OCI-M2 (cell line): ENCODE results near the gene NTRK3.

Experiments
- DNase-seq: peaks from one replicate; lab custom pipeline; 2025; ENCODE audit not compliant: unreplicated experiment; lab: John Stamatoyannopoulos, UW

The NTRK3 gene

DNA sequence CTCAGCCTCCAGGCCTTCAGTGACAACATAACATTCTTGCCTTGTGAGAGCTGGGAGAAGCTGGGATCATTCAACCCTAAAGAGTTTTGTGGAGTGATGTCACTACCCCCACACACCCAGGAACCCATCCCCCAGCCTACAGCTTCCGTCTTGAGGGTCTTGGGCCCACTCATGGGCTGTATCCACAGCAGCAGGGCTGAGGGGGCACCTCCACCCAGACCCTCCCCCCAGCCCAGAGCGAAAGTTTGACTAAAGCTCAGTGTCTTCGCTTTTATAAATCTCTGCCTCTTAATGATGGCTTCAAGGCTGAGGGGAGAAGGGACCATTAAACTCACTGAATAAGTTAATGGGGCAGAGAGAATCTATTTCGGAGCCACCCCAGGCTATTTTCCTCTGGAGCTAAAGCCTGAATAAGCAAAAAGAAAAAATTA, 23.8 kb downstream of the NTRK3 start:
- no peak for DNase-seq

DNA sequence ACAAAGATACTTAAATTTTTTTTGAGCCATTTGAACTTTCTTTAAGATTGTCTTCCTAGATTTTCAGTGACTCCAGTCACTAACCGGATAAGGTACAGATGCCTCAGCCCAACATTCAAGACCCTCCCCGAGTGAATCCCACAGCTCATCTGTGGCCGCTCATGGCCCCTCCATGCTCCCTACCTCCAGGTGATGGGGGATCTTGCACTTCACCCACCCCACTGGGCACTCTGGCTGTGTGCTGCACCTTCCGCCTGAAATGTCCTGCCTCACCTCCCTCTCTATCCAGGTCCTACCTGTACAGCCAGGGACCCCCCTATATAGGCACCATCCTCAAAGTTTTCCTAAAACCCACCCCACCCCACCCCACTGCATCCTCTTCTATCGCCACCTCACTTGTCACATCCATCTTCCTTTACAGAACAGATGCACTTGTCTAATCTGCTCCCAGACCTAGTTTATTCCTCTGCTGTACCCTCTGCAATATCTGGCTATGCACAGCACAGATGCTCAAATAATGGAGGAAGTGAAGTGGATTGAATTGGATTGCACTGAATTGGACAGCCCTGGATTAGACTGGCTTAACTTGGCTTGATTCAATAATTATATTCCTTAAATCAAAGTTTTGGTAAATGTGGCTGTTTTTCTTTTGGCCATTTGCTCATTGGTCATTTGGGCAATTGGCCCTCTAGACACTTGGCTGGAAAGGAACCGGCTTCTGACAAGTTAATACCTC, 24.5 kb downstream of the NTRK3 start:
- no peak for DNase-seq

DNA sequence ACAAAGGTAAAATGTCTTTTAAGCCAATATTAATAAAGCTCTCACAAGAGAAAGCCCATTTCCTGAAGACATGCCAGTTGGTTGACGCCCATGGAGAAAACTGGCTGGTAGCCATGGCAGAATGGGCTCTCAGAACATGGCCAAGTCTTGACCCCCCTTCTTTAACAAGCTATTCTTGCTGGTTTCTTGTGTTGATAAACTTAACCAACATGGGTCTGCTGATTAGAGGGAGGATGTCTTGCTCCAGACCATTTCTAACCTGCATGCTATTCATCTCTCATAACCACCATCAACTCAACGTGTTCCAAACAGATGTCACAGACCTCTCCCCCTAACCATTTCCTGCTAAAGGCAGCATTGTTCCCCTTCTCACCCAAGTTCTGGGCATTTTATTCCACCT, 25.7 kb downstream of the NTRK3 start:
- DNase-seq = no peak

DNA sequence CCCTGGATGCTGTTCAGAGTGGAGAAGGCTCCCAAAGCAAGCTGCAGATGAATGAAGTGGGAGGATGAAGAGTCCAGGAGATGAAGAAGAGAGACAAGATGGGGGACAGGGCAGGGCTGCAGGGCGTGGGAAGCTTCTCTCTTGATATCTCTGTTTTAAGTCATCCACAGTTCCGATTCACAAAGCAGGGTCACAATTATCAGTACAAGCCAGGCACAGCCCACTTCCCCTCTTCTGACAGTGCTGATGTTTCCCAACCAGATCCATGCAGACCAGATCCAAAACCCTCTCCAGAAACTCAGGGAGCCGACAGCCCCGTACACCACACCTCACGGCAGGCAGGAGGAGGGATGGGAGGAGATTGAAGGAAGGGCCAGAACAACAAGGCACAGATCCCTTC, 31.1 kb downstream of the NTRK3 start:
- DNase-seq = no peak

- DNase-seq = no peak
These were observed 33.5 kb downstream of the NTRK3 start for GRCh38 chr15:88223084-88223483.

DNA sequence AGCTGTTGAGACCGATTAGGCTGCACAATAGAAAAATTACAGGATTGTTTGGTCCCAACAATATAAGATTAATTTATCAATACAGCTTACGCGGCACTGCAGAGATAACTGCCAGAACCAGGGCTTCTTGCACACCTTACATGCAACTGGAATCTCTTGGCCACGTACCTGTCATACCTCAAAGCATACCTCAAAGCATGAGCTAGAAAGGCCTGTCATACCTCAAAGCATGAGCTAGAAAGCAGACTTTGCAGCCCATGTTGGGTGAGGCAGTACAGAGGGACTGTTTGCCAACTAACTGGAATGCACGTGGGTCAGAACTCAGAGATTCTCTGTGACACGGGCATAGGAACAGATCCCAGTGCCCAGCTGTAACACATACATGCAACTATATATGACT, 34.7 kb downstream of the NTRK3 start:
- DNase-seq = no peak

- DNase-seq = no peak
These were observed 35.9 kb downstream of the NTRK3 start for GRCh38 chr15:88220443-88221335.

DNA sequence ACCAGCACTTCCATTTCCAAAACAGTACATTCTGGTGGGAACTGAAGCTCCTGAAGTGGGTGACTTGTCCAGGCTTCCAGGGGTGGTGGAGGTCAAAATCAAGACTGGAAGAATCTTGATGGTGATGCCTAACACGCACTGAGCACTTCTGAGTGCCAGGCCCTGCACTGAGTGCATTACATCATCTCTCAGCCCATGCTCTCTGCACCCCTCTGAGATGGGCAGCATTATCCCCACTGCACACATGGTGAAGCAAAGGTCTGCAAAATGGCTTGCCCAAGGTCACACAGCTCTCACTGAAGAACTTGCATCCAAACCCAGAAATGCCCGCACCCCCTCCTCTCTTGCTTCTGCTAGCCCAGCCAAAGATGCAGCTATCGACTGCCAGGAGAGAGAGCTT, 36.9 kb downstream of the NTRK3 start:
- DNase-seq = no peak

GRCh38 chr15:88218557-88219221, 37.9 kb downstream of the NTRK3 start:
- DNase-seq = no peak

DNA sequence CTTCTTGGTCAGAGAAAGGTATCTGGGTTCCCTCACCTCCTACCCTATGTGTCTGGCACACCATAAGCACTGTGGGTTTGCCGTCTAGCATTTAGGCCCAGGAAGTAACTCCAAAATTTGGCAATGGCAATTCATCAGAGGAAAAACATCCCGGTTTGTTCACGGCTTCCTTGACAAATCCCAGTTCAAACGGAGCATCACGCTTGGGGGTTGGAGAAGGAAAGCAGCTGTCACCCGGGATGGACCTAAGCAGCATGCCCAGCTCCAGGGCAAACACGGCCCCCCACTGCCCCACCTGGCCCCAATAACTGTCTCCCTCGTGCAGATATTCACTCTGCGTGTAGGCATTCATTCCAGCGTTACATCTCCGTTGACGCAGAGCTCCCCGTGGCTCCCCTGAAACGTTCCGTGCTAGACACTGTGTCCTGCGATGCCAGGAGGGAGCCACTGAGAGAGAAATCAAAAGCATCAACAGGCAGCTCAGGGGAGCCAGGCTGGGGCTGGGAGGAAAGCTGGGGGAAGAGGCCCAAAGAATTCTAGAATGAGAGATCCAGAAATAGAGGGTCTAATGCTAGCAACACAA, 41.4 kb downstream of the NTRK3 start:
- DNase-seq = no peak

DNA sequence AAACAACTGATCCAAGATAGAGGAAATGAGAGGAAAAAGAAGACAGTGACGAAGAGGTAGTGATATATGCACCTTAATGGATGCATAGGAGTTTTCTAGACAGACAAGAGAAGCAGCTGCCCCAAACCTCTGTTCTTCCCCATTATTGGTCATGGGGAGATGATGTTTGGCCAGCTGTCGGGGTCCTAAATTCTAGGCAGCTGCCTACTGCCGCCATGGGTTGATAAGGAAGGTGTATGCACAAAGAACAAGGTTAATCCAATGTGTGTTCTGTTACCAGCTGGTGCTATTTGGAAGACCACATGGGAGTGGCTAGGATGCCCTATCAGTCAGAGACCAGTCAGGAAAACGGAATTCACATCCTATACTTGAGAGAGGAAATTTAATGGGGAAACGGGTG, 47.4 kb downstream of the NTRK3 start:
- DNase-seq = no peak

- no peak for DNase-seq
These were observed 48.1 kb downstream of the NTRK3 start for GRCh38 chr15:88208396-88208795.

GRCh38 chr15:88207565-88207964, 49.0 kb downstream of the NTRK3 start:
- DNase-seq = no peak

- DNase-seq = no peak
These were observed 52.0 kb downstream of the NTRK3 start for GRCh38 chr15:88204584-88204983.

- no peak for DNase-seq
These were observed 54.3 kb downstream of the NTRK3 start for GRCh38 chr15:88202231-88202630.

DNA sequence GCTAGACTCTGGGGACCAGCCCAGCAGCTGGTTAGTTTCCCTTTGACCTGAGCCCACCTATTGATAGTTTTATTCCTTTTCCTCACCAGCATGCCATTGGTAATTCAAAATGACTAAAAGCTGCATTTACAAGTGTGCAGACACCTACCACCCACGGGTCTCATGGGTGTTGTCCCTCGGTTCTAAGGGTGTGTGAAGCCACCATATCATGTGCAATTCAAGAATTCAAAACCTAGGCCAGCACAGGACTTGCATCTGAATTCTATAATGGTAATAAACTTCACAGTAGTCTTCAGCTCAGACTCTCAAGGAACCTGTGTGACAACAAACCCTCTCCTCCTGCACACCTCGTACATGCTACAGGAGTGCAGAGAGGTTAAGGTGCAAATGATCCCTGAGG, 55.3 kb downstream of the NTRK3 start:
- DNase-seq = no peak

- DNase-seq = no peak
These were observed 59.6 kb downstream of the NTRK3 start for GRCh38 chr15:88196961-88197360.

GRCh38 chr15:88194162-88194561, 62.4 kb downstream of the NTRK3 start:
- no peak for DNase-seq

DNA sequence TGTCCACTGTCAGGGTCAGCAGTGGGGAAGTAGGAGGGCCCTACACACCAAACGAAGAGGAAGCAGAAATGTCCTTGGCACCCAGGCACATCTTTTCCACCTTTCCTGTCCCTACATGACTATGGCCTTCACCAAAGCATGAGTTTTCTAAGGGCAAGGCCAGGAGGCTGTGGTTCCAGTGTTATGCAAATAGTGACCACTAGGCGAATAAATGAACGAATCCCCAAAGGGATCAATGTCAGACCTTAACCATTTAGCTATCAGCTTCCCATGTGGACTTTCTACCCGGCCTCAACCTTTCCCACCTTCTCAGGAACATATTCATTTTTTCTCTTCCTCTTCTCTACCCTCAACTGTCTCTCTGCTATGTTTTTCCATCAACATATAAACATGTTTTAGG, 63.1 kb downstream of the NTRK3 start:
- no peak for DNase-seq

DNA sequence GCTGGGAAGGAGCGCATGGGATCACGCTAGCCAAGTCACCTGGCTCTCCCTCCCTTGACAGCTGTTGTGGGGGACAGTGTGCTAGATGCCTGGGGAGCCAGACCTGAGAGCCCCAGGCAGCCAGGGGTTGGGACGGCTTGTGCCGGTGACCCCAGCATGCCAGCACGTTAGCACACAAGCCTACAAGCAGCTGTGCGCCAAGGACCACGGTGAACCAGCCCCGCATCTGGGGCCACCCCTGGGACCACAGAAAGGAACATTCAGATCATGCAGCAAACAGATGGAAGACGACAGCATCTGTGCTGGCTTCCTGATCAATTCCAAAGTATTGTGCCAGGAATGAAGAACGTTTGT, 64.8 kb downstream of the NTRK3 start:
- DNase-seq = no peak

GRCh38 chr15:88190232-88190631, 66.3 kb downstream of the NTRK3 start:
- DNase-seq = no peak

- no peak for DNase-seq
These were observed 68.2 kb downstream of the NTRK3 start for GRCh38 chr15:88188300-88188699.
